Progenitor cell of endocrine pancreas (in vitro differentiated cells): ENCODE data around the gene HSPA5. TPM values are rescaled to one million over a fixed set of nuclear protein-coding genes. Genes with fewer than 3 reads are reported as not detected.

Experiments
- DNase-seq: peaks from one replicate; pipeline ENCODE4 v3.0.0; 2021; ENCODE audit warnings: low spot score; ENCODE audit not compliant: unreplicated experiment
- H3K27ac Mint-ChIP-seq: 2 replicates; pipeline ENCODE4 v1.8.0; 2021; ENCODE audit warnings: mild to moderate bottlenecking, moderate library complexity, mixed read lengths
- H3K27me3 Mint-ChIP-seq: 2 replicates; pipeline ENCODE4 v1.8.0; 2021; ENCODE audit warnings: mixed read lengths
- H3K36me3 Mint-ChIP-seq: 2 replicates; pipeline ENCODE4 v1.8.0; 2022; ENCODE audit warnings: mixed read lengths; ENCODE audit not compliant: insufficient read depth
- H3K4me1 Mint-ChIP-seq: 2 replicates; pipeline ENCODE4 v1.8.0; 2021; ENCODE audit warnings: low read depth, mixed read lengths
- H3K4me3 Mint-ChIP-seq: 2 replicates; pipeline ENCODE4 v1.8.0; 2021; ENCODE audit warnings: low read depth, mild to moderate bottlenecking, moderate library complexity, mixed read lengths
- H3K9me3 Mint-ChIP-seq: 2 replicates; pipeline ENCODE4 v1.8.0; 2021; ENCODE audit warnings: low read depth, mixed read lengths
- total RNA-seq: library from RNA; stranded (reverse); gene quantifications from 2 replicates; pipeline ENCODE4 v1.2.1, GENCODE V29; 2021
- TF ChIP-seq, protein P1 (sequence below): fragments of 200-600 bp; sonication (generic); IDR thresholded peaks from one replicate; pipeline ENCODE4 v1.5.0; 2021; ENCODE audit warnings: antibody characterized with exemption, mild to moderate bottlenecking; ENCODE audit not compliant: unreplicated experiment

Gene HSPA5
- total RNA-seq, 1 donor from 2014 or later, result 288 TPM

GRCh38 chr9:125258160-125258785 is 17.1 kb upstream of the HSPA5 start:
- H3K36me3 Mint-ChIP-seq, result no peaks in the 10 kb centered on the region
- no peak overlapping the region for H3K4me3 Mint-ChIP-seq
- H3K9me3 Mint-ChIP-seq, result no peaks in the 10 kb centered on the region
- no peak for DNase-seq
- no peaks in the 10 kb centered on the region for H3K27me3 Mint-ChIP-seq
- H3K4me1 Mint-ChIP-seq, result peaks cover 11% of the 10 kb centered on the region
- TF ChIP-seq, protein P1, sequence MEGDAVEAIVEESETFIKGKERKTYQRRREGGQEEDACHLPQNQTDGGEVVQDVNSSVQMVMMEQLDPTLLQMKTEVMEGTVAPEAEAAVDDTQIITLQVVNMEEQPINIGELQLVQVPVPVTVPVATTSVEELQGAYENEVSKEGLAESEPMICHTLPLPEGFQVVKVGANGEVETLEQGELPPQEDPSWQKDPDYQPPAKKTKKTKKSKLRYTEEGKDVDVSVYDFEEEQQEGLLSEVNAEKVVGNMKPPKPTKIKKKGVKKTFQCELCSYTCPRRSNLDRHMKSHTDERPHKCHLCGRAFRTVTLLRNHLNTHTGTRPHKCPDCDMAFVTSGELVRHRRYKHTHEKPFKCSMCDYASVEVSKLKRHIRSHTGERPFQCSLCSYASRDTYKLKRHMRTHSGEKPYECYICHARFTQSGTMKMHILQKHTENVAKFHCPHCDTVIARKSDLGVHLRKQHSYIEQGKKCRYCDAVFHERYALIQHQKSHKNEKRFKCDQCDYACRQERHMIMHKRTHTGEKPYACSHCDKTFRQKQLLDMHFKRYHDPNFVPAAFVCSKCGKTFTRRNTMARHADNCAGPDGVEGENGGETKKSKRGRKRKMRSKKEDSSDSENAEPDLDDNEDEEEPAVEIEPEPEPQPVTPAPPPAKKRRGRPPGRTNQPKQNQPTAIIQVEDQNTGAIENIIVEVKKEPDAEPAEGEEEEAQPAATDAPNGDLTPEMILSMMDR, result no peak
- H3K27ac Mint-ChIP-seq, result no peak overlapping the region

- Mint-ChIP-seq H3K36me3 (no peaks in the 10 kb centered on the region), H3K9me3 (no peaks in the 10 kb centered on the region), H3K27ac (no peak overlapping the region), H3K27me3 (no peaks in the 10 kb centered on the region), H3K4me1 (peaks cover 2% of the 10 kb centered on the region), H3K4me3 (no peak overlapping the region)
- no peak for DNase-seq
- TF ChIP-seq, protein P1, result peak; percentile 51
Observed at GRCh38 chr9:125255781-125256391, 14.7 kb upstream of the HSPA5 start.

GRCh38 chr9:125254231-125254630 is 13.1 kb upstream of the HSPA5 start:
- no peak overlapping the region for H3K27ac Mint-ChIP-seq
- H3K27me3 Mint-ChIP-seq, result no peaks in the 10 kb centered on the region
- no peak for DNase-seq
- H3K4me1 Mint-ChIP-seq, result no peaks in the 10 kb centered on the region
- no peak overlapping the region for H3K4me3 Mint-ChIP-seq
- TF ChIP-seq, protein P1, result no peak
- no peaks in the 10 kb centered on the region for H3K9me3 Mint-ChIP-seq
- no peaks in the 10 kb centered on the region for H3K36me3 Mint-ChIP-seq

GRCh38 chr9:125246261-125246667 is 5.1 kb upstream of the HSPA5 start:
- H3K36me3 Mint-ChIP-seq, result peaks cover under 1% of the 10 kb centered on the region
- H3K9me3 Mint-ChIP-seq, result no peaks in the 10 kb centered on the region
- DNase-seq, result no peak
- no peaks in the 10 kb centered on the region for H3K27me3 Mint-ChIP-seq
- H3K27ac Mint-ChIP-seq, result no peak overlapping the region
- TF ChIP-seq, protein P1, result no peak
- no peak overlapping the region for H3K4me3 Mint-ChIP-seq
- H3K4me1 Mint-ChIP-seq, result peaks cover 3% of the 10 kb centered on the region

- Mint-ChIP-seq H3K27ac (no peak overlapping the region), H3K36me3 (peaks cover 11% of the 10 kb centered on the region)
Observed at GRCh38 chr9:125243792-125244260, 2.7 kb upstream of the HSPA5 start.

More at GRCh38 chr9:125243792-125244260, 2.7 kb upstream of the HSPA5 start:
- no peak for DNase-seq
- Mint-ChIP-seq H3K4me1 (peaks cover 7% of the 10 kb centered on the region), H3K4me3 (peak overlapping the region; percentile 37), H3K27me3 (no peaks in the 10 kb centered on the region), H3K9me3 (no peaks in the 10 kb centered on the region)
- TF ChIP-seq, protein P1, result no peak
